ENCODE measurements around the gene TRIB2. TPM values are rescaled to one million over a fixed set of nuclear protein-coding genes. Genes with fewer than 3 reads are reported as not detected.

The TRIB2 gene
- total and polyA plus RNA-seq, 2 of the 13 experiments (the other 11 are each of a cell fraction or from before 2014, with no cell fraction given): 1.1 to 2.3 TPM

DNA sequence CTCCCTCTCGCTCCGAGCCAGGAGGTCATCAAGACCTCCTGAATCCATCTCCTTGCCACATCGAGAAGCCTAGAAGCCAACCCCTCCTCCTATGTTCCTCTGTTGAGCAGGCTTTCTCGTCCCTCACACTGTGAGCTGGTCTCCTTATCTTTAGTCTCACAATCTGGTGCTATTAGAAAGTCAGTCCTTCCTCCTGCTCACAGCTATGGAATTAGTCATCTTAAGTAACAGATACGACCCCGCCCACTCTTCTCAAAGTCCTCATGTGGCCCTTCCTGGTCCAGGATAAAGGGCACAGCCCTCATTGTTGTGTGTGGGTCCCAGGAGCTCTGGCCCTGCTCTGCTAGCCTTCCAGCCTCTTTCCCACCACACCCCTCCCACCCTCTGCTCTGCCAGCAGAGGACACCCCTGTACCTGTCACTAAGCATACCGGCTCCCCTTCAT is 41.4 kb upstream of the TRIB2 start:
- FAIRE-seq (no peak), DNase-seq (ENCODE audit: low spot score) (no peak), ATAC-seq (no peak)
- Histone ChIP-seq H4K20me1 (ENCODE audit: insufficient read depth, low read length) (no peaks in the 10 kb centered on the region), H3K79me2 (ENCODE audit: insufficient read depth, low read length) (no peaks in the 10 kb centered on the region), H3K27ac (ENCODE audit: extremely low read length, insufficient read depth, low read length) (no peak overlapping the region), H2AFZ (ENCODE audit: low read length) (no peak overlapping the region), H3K27me3 (ENCODE audit: control insufficient read depth in 1 of 2, insufficient read depth in 2 of 2, low read length in 2 of 2) (no peaks in the 10 kb centered on the region), H3K36me3 (replicated peaks in 1 of 2; ENCODE audit: control insufficient read depth in 1 of 2, insufficient read depth in 2 of 2, low read length in 2 of 2) (no peaks in the 10 kb centered on the region), H3K4me1 (ENCODE audit: insufficient read depth, low read length) (no peaks in the 10 kb centered on the region), H3K9ac (ENCODE audit: insufficient read depth, low read depth, low read length) (no peak overlapping the region), H3K4me2 (ENCODE audit: low read depth, low read length) (no peak overlapping the region), H3K9me3 (ENCODE audit: low read length) (peaks cover 7% of the 10 kb centered on the region), H3K4me3 (replicated peaks in 1 of 3; ENCODE audit: insufficient read depth in 1 of 3, low read depth in 2 of 3, low read length in 3 of 3) (no peak overlapping the region)
- intact Hi-C loops (cut with micrococcal nuclease; ENCODE audit: unreplicated experiment) (no loop called here), in situ Hi-C loops (cut with HindIII; ENCODE audit: extremely low pct_ligation_motif_present, low pct_unique_long_range_greater_than_20kb) (no loop called here)
- TF ChIP-seq, protein P1, sequence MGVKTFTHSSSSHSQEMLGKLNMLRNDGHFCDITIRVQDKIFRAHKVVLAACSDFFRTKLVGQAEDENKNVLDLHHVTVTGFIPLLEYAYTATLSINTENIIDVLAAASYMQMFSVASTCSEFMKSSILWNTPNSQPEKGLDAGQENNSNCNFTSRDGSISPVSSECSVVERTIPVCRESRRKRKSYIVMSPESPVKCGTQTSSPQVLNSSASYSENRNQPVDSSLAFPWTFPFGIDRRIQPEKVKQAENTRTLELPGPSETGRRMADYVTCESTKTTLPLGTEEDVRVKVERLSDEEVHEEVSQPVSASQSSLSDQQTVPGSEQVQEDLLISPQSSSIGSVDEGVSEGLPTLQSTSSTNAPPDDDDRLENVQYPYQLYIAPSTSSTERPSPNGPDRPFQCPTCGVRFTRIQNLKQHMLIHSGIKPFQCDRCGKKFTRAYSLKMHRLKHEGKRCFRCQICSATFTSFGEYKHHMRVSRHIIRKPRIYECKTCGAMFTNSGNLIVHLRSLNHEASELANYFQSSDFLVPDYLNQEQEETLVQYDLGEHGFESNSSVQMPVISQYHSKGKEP (CRISPR knock-in tag; IDR thresholded peaks at IDR 0.05): no peak
- TF ChIP-seq KIAA2018 (CRISPR knock-in tag; IDR thresholded peaks at IDR 0.05; ENCODE audit: borderline replicate concordance): no peak
- TF ChIP-seq, protein P2, sequence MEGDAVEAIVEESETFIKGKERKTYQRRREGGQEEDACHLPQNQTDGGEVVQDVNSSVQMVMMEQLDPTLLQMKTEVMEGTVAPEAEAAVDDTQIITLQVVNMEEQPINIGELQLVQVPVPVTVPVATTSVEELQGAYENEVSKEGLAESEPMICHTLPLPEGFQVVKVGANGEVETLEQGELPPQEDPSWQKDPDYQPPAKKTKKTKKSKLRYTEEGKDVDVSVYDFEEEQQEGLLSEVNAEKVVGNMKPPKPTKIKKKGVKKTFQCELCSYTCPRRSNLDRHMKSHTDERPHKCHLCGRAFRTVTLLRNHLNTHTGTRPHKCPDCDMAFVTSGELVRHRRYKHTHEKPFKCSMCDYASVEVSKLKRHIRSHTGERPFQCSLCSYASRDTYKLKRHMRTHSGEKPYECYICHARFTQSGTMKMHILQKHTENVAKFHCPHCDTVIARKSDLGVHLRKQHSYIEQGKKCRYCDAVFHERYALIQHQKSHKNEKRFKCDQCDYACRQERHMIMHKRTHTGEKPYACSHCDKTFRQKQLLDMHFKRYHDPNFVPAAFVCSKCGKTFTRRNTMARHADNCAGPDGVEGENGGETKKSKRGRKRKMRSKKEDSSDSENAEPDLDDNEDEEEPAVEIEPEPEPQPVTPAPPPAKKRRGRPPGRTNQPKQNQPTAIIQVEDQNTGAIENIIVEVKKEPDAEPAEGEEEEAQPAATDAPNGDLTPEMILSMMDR (CRISPR knock-in tag; IDR thresholded peaks at IDR 0.05): 0 out of 2 replicates have a peak, but pooled peaks have one; percentile 11
- no peak for TF ChIP-seq BRF2 (CRISPR knock-in tag; IDR thresholded peaks at IDR 0.05)
- no TSS peak for BruUV-seq (replicated peaks)
- ChIA-PET CTCF (ENCODE audit: low intra/inter-chr PET ratio, low total read pairs) (no interaction called here), POLR2A (no interaction called here)
- 39% methylated on average over 7 of the region's 7 CpGs for WGBS (ENCODE audit: low lambda C conversion rate)
